Stimulated activated CD4-positive, alpha-beta T cell treated with anti-CD3 and anti-CD28 coated beads, Interleukin-4, amount 100 ng/mL, for 48 hours (primary cell): ENCODE results near the gene GLI3.

Experiments
- DNase-seq, 2 donors: peaks; one replicate each; pipeline ENCODE4 v3.0.0-alpha.2; 2020; ENCODE audit warnings: low read depth in 2 of 2

GLI3 gene

GRCh38 chr7:42175834-42176723, 60.9 kb downstream of the GLI3 start:
- DNase-seq: no peak

GRCh38 chr7:42174391-42174912, 62.6 kb downstream of the GLI3 start:
- DNase-seq: no peak

- DNase-seq: no peak
These were observed 66.3 kb downstream of the GLI3 start for GRCh38 chr7:42170724-42171123.

GRCh38 chr7:42168512-42168911, 68.5 kb downstream of the GLI3 start:
- no peak for DNase-seq

GRCh38 chr7:42167631-42168236, 69.3 kb downstream of the GLI3 start:
- DNase-seq: no peak

- DNase-seq: no peak
These were observed 69.8 kb downstream of the GLI3 start for GRCh38 chr7:42167206-42167605.

- DNase-seq: no peak
These were observed 72.1 kb downstream of the GLI3 start for GRCh38 chr7:42164881-42165428.

GRCh38 chr7:42162560-42163325, 74.3 kb downstream of the GLI3 start:
- DNase-seq: no peak

- DNase-seq: no peak
These were observed 75.3 kb downstream of the GLI3 start for GRCh38 chr7:42161719-42162118.

GRCh38 chr7:42161110-42161509, 75.9 kb downstream of the GLI3 start:
- DNase-seq: no peak

GRCh38 chr7:42159130-42159529, 77.9 kb downstream of the GLI3 start:
- DNase-seq: no peak

- no peak for DNase-seq
These were observed 79.9 kb downstream of the GLI3 start for GRCh38 chr7:42156967-42157721.

GRCh38 chr7:42156291-42156865, 80.6 kb downstream of the GLI3 start:
- no peak for DNase-seq

GRCh38 chr7:42155584-42156290, 81.3 kb downstream of the GLI3 start:
- DNase-seq: no peak

GRCh38 chr7:42154173-42154572, 82.8 kb downstream of the GLI3 start:
- no peak for DNase-seq

GRCh38 chr7:42152329-42153205, 84.4 kb downstream of the GLI3 start:
- no peak for DNase-seq

- DNase-seq: no peak
These were observed 85.7 kb downstream of the GLI3 start for GRCh38 chr7:42151309-42151708.

GRCh38 chr7:42145539-42145938, 91.5 kb downstream of the GLI3 start:
- no peak for DNase-seq

- no peak for DNase-seq
These were observed 92.4 kb downstream of the GLI3 start for GRCh38 chr7:42144604-42145003.
